C4-2B (cell line): ENCODE data around the gene SH2D7.
A peak's percentile ranks its signal among the peaks of the same experiment; 100 is the strongest.

Experiments used
- H3K27ac ChIP-seq: fragments of 450-650 bp; 2 replicates; pipeline ENCODE4 v1.5.1; 2017
- ZFX ChIP-seq: fragments of 450-650 bp; IDR thresholded peaks from 2 replicates; pipeline ENCODE4 v1.6.1; 2017
- TF ChIP-seq, protein P1 (sequence below): fragments of 450-650 bp; conservative IDR thresholded peaks from 2 replicates; pipeline ENCODE4 v1.5.1; 2017; ENCODE audit warnings: mild to moderate bottlenecking

Gene SH2D7

DNA sequence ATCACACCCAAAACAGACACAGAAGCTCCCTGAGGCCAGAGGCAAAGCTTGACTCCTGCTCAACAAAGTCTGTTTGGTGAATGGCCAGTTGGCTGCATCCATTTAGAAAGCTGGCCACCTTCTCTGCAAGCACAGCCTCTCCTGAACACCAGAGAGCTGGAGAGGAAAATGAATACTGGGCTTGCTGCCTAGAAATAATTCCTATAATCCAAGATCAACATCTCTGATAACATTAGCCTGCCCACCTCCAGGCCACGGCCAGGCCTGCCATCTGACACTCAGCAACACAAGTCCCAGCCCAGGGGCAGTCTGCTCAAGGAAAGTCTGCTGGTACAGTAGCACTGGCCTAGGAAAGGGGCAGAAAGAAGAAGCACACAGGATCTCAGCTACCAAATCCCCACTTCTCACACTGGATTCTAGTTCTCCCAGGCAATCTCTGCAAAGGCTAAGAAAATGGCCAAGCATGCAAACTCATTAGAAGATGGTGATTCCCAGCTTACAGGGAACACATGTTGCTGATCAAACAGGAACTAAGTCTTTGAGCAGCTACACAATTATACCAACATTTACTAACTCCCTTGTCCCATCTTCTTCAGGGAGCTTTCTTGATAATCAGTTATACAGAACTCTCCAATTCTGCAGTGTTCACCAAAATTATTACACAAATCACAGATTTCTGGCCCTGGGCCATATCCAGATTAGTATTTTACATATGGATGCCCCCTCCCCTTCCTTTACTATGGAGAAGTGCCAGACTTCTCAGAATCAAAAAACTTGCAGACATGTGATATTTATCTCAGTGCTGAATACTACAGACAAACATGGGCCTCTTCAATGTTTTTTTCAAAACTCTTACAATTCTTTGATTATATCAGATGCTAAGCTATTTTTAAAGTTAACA is 24.8 kb upstream of the SH2D7 start:
- TF ChIP-seq, protein P1, sequence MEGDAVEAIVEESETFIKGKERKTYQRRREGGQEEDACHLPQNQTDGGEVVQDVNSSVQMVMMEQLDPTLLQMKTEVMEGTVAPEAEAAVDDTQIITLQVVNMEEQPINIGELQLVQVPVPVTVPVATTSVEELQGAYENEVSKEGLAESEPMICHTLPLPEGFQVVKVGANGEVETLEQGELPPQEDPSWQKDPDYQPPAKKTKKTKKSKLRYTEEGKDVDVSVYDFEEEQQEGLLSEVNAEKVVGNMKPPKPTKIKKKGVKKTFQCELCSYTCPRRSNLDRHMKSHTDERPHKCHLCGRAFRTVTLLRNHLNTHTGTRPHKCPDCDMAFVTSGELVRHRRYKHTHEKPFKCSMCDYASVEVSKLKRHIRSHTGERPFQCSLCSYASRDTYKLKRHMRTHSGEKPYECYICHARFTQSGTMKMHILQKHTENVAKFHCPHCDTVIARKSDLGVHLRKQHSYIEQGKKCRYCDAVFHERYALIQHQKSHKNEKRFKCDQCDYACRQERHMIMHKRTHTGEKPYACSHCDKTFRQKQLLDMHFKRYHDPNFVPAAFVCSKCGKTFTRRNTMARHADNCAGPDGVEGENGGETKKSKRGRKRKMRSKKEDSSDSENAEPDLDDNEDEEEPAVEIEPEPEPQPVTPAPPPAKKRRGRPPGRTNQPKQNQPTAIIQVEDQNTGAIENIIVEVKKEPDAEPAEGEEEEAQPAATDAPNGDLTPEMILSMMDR = no peak
- no peak for TF ChIP-seq ZFX
- peak overlapping the region; percentile 69 for H3K27ac ChIP-seq

DNA sequence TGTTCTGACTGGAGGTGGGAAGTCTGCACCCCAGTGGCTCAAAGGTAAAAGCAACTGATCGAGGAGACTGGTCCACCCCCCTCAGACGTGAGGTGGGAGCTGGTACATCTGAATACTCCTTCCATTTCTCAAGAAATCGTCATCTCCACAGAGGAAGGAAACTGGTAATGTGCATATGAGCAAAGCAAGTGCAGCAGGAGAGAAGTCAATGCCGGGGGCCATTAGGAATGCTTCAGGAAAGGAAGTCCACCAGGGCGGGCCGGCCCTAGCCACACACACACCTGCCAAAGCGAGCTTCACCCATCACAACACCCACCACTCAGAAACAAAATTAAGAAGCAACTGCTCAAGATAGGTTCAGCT is 23.3 kb upstream of the SH2D7 start:
- TF ChIP-seq, protein P1 = no peak
- no peak for TF ChIP-seq ZFX
- H3K27ac ChIP-seq = peak overlapping the region; percentile 69

DNA sequence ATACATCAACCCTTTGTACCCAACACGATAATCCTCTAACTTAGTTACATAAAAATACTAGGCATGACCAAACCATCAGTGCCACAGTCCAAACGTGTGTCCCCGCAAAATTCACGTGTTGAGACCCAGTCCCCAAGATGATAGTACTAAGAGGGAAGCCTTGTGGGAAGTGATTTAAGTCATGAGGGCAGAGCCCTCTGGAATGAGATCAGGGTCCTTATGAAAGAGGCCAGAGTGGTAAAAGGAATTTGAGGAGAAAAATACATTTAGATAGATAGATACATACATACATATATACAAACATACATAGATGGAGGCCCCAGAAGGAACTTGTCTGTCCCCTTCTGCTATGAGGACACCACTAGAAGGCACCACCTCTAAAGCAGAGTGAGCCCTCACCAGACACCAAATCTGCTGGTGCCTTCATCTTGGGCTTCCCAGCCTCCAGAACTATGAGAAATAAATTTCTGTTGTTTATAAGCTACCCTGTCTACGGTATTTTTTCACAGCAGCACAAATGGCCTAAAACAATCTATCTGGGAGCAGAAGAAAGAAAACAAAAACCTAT is 22.8 kb upstream of the SH2D7 start:
- no peak for TF ChIP-seq ZFX
- TF ChIP-seq, protein P1 = no peak
- peak overlapping the region; percentile 69 for H3K27ac ChIP-seq

DNA sequence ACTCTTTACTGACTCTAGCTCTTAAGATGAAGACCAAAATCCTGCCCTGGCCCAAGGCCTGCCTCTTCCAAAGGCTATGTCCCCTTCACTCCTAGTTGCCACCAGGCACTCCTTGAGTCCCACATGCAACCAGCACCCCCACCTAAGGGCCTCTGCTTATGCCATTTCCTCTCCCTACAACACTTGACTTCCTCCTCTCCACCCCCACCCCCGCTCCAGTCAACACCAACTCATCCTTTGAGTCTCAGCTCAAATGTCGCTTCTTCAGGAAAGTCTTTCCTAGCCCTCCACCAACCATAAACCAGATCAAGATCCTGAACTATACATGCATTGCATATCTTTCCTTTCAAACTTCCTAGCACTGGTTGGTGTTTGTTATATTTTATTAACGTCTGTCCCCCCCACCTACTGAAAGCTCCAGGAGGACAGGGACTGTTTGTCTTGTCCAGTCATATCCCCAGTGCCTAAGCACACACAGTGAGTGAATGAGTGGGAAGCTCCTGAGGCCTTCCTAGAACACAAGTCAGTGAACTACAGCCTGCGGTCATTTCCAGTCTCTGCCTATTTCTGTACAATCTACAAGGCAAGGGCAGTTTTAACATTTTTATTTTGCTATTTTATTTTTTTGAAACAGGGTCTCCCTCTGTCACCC is 22.2 kb upstream of the SH2D7 start:
- no peak for TF ChIP-seq ZFX
- TF ChIP-seq, protein P1 = no peak
- H3K27ac ChIP-seq = no peak overlapping the region

DNA sequence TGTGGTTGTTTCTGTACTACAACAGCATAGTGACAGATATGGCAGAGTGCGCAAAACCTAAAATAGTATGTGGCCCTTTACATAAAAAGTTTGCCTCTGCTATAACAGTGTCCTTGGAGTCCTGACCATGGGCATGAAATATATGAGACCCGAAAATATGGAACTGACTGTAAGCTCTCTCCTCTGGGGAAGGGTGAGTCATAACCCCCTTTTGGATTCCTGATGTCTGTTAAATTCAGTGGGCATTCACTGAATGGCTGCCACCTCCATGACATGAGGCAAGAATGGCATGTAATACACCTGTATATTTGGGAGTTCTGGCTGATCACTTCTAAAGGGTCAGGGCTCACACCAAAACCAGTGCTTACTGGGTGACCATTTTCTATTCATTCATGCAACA is 21.0 kb upstream of the SH2D7 start:
- no peak for TF ChIP-seq ZFX
- TF ChIP-seq, protein P1 = no peak
- H3K27ac ChIP-seq = no peak overlapping the region

DNA sequence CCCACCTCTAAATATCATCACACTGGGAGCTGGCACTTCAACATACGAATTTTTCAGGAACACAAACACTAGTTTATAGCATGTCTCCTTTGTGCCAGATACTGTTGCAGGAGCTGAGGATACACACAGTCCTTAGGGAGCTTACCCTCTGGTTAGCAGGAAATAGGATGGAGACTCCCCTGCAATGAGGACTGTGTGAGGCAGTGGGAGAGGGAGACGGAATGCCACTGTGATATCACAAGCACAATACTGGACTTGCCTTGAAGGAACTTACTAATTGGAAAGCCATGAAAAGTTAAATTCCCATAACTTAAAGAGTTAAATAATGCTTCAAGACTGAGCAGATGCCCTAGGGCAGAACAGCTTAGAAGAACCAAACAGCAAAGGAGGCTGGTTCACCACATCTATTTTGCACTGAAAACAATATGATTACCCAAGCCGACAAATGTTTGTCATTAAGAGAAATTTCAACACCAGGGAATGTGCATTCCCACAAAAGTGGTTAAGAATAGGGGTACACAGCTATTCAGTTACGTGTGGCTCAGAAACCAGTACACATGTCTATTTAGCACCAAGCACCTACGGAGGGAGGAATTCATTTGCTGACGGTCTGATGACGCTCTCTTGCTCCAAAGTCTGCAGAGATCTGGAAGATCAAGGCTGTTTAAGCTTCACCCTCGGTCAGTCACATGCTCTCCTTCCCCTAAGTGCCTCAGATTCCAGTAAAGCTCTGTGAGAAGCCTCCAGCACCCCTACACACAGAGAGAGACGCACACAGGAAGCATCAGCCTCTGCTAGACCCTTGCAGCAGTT is 20.1 kb upstream of the SH2D7 start:
- no peak overlapping the region for H3K27ac ChIP-seq
- TF ChIP-seq, protein P1 = no peak
- no peak for TF ChIP-seq ZFX
